K562 (cell line): Measurements from ENCODE around the gene LRRC59. TPM values are rescaled to one million over a fixed set of nuclear protein-coding genes. Genes with fewer than 3 reads are reported as not detected.

Source experiments
- CCNT2 ChIP-seq: IDR thresholded peaks from 2 replicates; pipeline ENCODE4 v1.6.1; 2011; ENCODE audit warnings: borderline replicate concordance, low read depth, mild to moderate bottlenecking, moderate library complexity, mixed read lengths, low read length; ENCODE audit not compliant: insufficient read length; ENCODE audit errors: extremely low read depth
- CHD1 ChIP-seq: fragments of 200-600 bp; sonication (generic); IDR thresholded peaks from one replicate; pipeline ENCODE4 v1.6.1; 2012; ENCODE audit warnings: mild to moderate bottlenecking, moderate library complexity, low read length, inconsistent platforms
- CHD2 ChIP-seq: IDR thresholded peaks from 2 replicates; pipeline ENCODE4 v1.6.1; 2011; ENCODE audit warnings: low read depth, low read length
- COPS2 ChIP-seq: fragments of 450-650 bp; conservative IDR thresholded peaks from 2 replicates; pipeline ENCODE4 v1.6.1; 2016; ENCODE audit warnings: mild to moderate bottlenecking, moderate library complexity
- ELF2 ChIP-seq: fragments of 250-450 bp; sonication (Bioruptor Pico); IDR thresholded peaks from 2 replicates; pipeline ENCODE4 v1.5.0; 2021; ENCODE audit warnings: mild to moderate bottlenecking
- NELFE ChIP-seq: IDR thresholded peaks from 2 replicates; pipeline ENCODE4 v1.6.1; 2011; ENCODE audit warnings: mild to moderate bottlenecking; ENCODE audit not compliant: insufficient read depth, insufficient read length
- NFYB ChIP-seq: IDR thresholded peaks from 2 replicates; pipeline ENCODE4 v1.6.1; 2011; ENCODE audit warnings: mild to moderate bottlenecking, moderate library complexity; ENCODE audit not compliant: insufficient read length; ENCODE audit errors: extremely low read depth
- NR1H2 ChIP-seq: sonication (generic); formaldehyde crosslinking; IDR thresholded peaks from 2 replicates; pipeline ENCODE4 v1.4.0; 2020; ENCODE audit warnings: mild to moderate bottlenecking, missing genetic modification reagents
- POLR2A ChIP-seq: fragments of 450-650 bp; conservative IDR thresholded peaks from 2 replicates; pipeline ENCODE4 v1.6.1; 2016
- RFX7 ChIP-seq: fragments of 250-450 bp; sonication (Bioruptor Pico); IDR thresholded peaks from 2 replicates; pipeline ENCODE4 v1.5.1; 2021; ENCODE audit warnings: mild to moderate bottlenecking
- SP2 ChIP-seq: IDR thresholded peaks from 2 replicates; pipeline ENCODE4 v1.6.1; 2011; ENCODE audit warnings: mild to moderate bottlenecking, low read depth, low read length, moderate library complexity; ENCODE audit not compliant: poor library complexity, severe bottlenecking; ENCODE audit errors: extremely low read depth
- TCFL5 ChIP-seq: fragments of 250-450 bp; sonication (Bioruptor Pico); conservative IDR thresholded peaks from 2 replicates; pipeline ENCODE4 v1.6.1; 2021; ENCODE audit warnings: mild to moderate bottlenecking, moderate library complexity, matching md5 sums
- VEZF1 ChIP-seq: fragments of 200-800 bp; sonication (Bioruptor generic); IDR thresholded peaks from 2 replicates; pipeline ENCODE4 v1.6.1; 2017; ENCODE audit warnings: missing genetic modification characterization, missing compliant biosample characterization
- ZBTB34 ChIP-seq: fragments of 250-450 bp; sonication (Bioruptor Pico); IDR thresholded peaks from 2 replicates; pipeline ENCODE4 v1.8.0; 2021; ENCODE audit warnings: mild to moderate bottlenecking, moderate library complexity
- ZC3H4 ChIP-seq: sonication (generic); formaldehyde crosslinking; IDR thresholded peaks from 2 replicates; pipeline ENCODE4 v1.9.0; 2021; ENCODE audit warnings: missing genetic modification reagents, borderline replicate concordance
- ZFP36 ChIP-seq: fragments of 150-350 bp; IDR thresholded peaks from 2 replicates; pipeline ENCODE4 v1.6.1; 2018; ENCODE audit warnings: low read length, low read depth; ENCODE audit not compliant: partially characterized antibody
- ZFX ChIP-seq: sonication (generic); formaldehyde crosslinking; IDR thresholded peaks from 2 replicates; pipeline ENCODE4 v1.8.0; 2022; ENCODE audit warnings: mild to moderate bottlenecking, missing genetic modification reagents, moderate library complexity
- ZKSCAN1 ChIP-seq: fragments of 150-350 bp; IDR thresholded peaks from 2 replicates; pipeline ENCODE4 v1.6.1; 2016; ENCODE audit warnings: low read depth, low read length
- ZNF121 ChIP-seq: sonication (generic); formaldehyde crosslinking; conservative IDR thresholded peaks from 2 replicates; pipeline ENCODE4 v1.8.0; 2022; ENCODE audit warnings: missing genetic modification reagents
- ZNF175 ChIP-seq: fragments of 200-800 bp; sonication (Bioruptor generic); IDR thresholded peaks from 2 replicates; pipeline ENCODE4 v1.6.1; 2016; ENCODE audit warnings: low read depth, mild to moderate bottlenecking, missing genetic modification characterization, missing compliant biosample characterization
- ZNF197 ChIP-seq: fragments of 200-800 bp; sonication (Bioruptor generic); IDR thresholded peaks from 2 replicates; pipeline ENCODE4 v1.6.1; 2016; ENCODE audit warnings: low read depth, missing genetic modification characterization, missing compliant biosample characterization
- ZNF445 ChIP-seq: fragments of 250-450 bp; sonication (Bioruptor Pico); IDR thresholded peaks from 2 replicates; pipeline ENCODE4 v1.4.0; 2020; ENCODE audit warnings: low read depth, mild to moderate bottlenecking, moderate library complexity
- ZNF561 ChIP-seq: fragments of 450-650 bp; formaldehyde crosslinking; conservative IDR thresholded peaks from 2 replicates; pipeline ENCODE4 v1.4.0; 2020; ENCODE audit warnings: mild to moderate bottlenecking, moderate library complexity
- ZNF766 ChIP-seq: fragments of 200-800 bp; sonication (Bioruptor generic); conservative IDR thresholded peaks from 2 replicates; pipeline ENCODE4 v1.6.1; 2016; ENCODE audit warnings: missing genetic modification characterization, missing compliant biosample characterization
- polyA plus RNA-seq, 8 experiments: library from polyadenylated mRNA; depleted of rRNA in 4 of 8; stranded (reverse) in 5 of 8; unstranded in 3 of 8; fragments of >200 nt; fragmentation: Nextera tagmentation in 2 of 8; fragmentation: Illumina TruSeq in 1 of 8; extraction: Ambion mirVana in 2 of 8; extraction: Trizol in 1 of 8; gene quantifications; 2 replicates each; pipeline versions ENCODE4 v1.2.1 to v1.2.3, GENCODE V29; 2011 to 2014; ENCODE audit warnings: inconsistent platforms in 1 of 8, missing spikeins in 1 of 8
- total RNA-seq, 7 experiments: library from RNA; depleted of rRNA in 6 of 7; stranded (reverse); fragments of >200 nt in 6 of 7; fragmentation: Illumina TruSeq in 2 of 7; extraction: Trizol in 2 of 7; gene quantifications; 2 replicates each; pipeline versions ENCODE4 v1.2.1 to v1.2.3, GENCODE V29; 2011 to 2021; ENCODE audit warnings: low replicate concordance in 1 of 7
- TF ChIP-seq, protein P1 (sequence below): fragments of 450-650 bp; IDR thresholded peaks from 2 replicates; pipeline ENCODE4 v1.6.1; 2016; ENCODE audit warnings: borderline replicate concordance

LRRC59 gene
- total and polyA plus RNA-seq, 9 of the 15 experiments (the other 6 are each of a cell fraction or from before 2014, with no cell fraction given) = 27.8 to 244 (median 154) TPM

GRCh38 chr17:50346313-50347116 is 50.8 kb downstream of the LRRC59 start (continued):
- TF ChIP-seq ZKSCAN1 (no peak), NELFE (no peak), RFX7 (CRISPR knock-in tag) (no peak), TCFL5 (no peak), ZNF766 (CRISPR knock-in tag) (0 out of 2 replicates have a peak, but pooled peaks have one; percentile 20), NR1H2 (CRISPR knock-in tag) (no peak), ELF2 (CRISPR knock-in tag) (no peak), ZNF175 (no peak), ZFP36 (no peak), ZNF197 (CRISPR knock-in tag) (0 out of 2 replicates have a peak, but pooled peaks have one; percentile 66), NFYB (no peak), SP2 (no peak), ZNF561 (CRISPR knock-in tag) (no peak), CHD2 (no peak), CHD1 (peak; percentile 46), ZBTB34 (CRISPR knock-in tag) (no peak), ZC3H4 (CRISPR knock-in tag) (no peak), CCNT2 (no peak), ZNF121 (no peak), COPS2 (no peak), ZNF445 (CRISPR knock-in tag) (no peak), VEZF1 (CRISPR knock-in tag) (no peak), POLR2A (no peak; the same call in 1 of the 2 replicates), ZFX (CRISPR knock-in tag) (peak; percentile 58)
- TF ChIP-seq, protein P1, sequence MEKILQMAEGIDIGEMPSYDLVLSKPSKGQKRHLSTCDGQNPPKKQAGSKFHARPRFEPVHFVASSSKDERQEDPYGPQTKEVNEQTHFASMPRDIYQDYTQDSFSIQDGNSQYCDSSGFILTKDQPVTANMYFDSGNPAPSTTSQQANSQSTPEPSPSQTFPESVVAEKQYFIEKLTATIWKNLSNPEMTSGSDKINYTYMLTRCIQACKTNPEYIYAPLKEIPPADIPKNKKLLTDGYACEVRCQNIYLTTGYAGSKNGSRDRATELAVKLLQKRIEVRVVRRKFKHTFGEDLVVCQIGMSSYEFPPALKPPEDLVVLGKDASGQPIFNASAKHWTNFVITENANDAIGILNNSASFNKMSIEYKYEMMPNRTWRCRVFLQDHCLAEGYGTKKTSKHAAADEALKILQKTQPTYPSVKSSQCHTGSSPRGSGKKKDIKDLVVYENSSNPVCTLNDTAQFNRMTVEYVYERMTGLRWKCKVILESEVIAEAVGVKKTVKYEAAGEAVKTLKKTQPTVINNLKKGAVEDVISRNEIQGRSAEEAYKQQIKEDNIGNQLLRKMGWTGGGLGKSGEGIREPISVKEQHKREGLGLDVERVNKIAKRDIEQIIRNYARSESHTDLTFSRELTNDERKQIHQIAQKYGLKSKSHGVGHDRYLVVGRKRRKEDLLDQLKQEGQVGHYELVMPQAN = 0 out of 2 replicates have a peak, but pooled peaks have one; percentile 39
